HG02763 (cell line): ENCODE data around the gene HVCN1.
A peak's percentile ranks its signal among the peaks of the same experiment; 100 is the strongest.
"Not testable (repeated sequence)": the region's sequence is repeated elsewhere in the genome, so short reads cannot be mapped to it uniquely, and the experiment has no call there.

Source experiments
- ATAC-seq: cut with Tn5 transposase; IDR thresholded peaks from one replicate; pipeline ENCODE4 v1.9.1; 2021; ENCODE audit warnings: mild to moderate bottlenecking, moderate library complexity; ENCODE audit not compliant: unreplicated experiment

The HVCN1 gene

DNA sequence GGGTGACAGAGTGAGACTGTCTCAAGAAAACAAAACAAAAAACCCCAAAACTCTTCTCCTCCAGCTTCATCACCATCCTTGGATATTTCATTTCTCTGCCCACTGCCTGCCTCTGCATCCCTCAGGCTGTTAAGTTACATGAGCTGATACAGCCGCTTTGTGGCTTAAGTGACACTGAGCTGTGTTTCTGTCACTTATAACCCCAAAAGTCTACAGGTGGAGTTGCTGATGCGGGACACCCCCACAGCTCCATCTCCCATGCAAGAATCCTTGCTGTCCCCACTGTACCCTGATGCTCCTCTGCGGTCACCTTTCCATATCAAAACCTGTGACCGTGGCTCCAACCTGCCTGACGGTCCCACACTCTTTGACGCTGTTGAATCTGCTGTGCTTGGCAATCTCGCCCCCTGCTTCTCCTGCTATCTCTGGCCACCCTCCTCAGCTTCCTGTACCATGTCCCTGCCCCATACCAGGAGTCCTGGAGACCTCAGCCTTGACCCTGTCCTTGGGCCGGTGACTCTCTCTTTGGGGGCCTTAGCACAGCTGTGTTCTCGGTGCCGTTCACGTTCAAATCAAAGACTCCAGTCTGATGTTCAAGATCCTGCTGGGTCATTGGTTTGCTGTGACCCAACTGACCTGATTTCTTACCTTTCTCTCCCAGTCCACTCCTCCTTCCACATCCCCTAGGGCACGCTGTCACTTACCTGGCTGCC, 20.3 kb downstream of the HVCN1 start:
- ATAC-seq, result no peak

DNA sequence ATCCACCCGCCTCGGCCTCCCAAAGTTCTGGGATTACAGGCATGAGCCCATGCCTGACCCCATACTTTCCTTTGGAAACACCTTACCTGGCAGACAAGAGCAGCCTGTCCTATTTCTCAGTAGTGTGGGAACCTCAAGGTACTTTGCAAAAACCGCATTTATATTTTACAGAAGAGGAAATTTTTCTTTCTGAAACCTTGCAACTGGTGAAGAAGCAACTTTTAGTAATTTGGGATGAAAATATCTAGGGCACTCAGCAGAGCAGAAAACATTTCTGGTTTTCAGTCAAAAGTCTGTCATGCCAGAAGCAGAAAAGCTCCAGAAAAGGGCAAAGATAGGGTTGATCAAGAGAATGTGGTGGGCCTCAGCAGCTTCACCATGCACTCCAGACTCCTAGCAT, 21.2 kb downstream of the HVCN1 start:
- ATAC-seq, result no peak

DNA sequence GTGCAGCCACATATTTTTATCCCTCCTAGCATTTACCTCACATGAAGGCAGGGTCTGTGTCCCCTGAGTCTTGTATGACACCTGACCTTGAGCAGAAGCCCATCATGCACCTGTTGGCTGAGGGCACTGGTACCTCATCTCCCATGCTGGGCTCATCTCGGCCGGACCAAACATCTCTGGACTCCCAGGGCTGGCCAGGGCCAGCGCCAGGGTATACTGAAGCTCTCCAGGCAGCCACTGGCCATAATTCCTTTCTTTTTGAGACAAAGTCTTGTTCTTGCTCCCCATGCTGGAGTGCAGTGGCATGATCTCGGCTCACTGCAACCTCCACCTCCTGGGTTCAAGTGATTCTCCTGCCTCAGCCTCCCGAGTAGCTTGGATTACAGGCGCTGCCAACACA, 22.0 kb downstream of the HVCN1 start:
- no peak for ATAC-seq

DNA sequence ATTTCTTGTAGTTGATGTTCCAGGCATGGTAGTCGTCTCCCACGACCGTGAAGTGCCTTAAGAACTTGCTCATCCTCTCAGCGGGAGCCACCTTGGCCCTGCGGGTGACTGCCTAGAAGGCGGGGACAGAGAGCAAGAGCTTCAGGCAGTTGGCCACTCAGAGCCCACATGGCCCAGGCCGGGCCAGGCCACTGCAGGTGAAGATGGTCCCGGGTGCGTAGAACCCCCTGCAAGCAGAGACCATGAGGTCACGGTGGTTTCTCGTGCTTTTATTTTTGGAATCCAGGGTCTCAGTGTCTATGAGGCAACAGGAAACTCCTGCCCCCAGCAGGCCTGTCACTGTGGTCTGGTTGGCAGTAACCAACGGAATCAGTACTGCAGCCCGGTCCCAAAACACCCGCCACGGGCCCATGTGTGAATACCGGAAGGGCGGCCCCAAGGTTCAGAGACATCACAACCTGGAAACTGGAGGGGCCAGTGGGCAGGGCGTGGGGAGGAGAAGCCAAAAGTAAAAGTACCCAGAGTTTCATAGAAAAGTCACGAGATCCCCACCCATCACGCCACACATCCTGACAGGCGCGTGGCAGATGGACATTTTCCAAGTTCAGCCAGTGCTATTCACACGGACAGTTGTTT, 27.5 kb downstream of the HVCN1 start:
- peak; percentile 85 for ATAC-seq

DNA sequence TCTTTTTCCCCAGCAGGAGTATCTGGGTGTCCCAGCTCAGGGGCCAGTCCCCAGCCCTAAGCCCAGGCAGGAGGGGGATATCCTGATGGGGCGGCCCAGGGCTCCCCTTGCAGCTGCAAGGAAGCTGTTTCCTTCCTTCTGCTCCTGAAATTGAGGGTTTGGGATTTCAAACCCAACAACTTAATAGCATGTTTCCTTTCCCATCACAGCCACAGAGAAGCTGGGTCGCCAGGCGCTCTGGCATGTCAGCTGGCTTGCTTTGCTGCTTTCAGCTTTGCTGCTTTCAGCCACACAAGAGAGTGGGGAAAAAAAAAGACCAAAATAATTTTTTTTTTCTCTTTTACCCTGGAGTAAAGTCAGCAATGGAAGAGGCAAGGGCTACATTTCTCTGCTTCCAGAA, 30.0 kb downstream of the HVCN1 start:
- ATAC-seq, result no peak

DNA sequence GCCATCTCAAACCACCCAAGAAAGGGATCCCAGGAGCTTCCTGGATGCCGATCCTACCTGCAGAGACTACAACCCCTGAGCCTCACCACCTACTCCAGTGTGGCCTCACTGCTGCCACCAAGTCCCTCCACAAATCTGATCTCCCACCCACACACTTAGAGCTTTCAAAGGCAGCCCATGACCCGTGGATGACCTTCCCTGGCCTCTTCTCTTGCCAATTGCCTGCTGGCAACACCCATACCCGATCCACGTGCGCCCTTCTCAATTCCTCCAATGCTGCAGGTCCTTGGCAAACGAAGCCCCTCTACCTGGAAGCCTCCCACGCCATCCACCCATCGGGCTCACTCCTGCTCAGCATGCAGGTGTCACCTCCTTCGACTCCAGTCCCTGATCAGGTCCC, 30.7 kb downstream of the HVCN1 start:
- no peak for ATAC-seq

DNA sequence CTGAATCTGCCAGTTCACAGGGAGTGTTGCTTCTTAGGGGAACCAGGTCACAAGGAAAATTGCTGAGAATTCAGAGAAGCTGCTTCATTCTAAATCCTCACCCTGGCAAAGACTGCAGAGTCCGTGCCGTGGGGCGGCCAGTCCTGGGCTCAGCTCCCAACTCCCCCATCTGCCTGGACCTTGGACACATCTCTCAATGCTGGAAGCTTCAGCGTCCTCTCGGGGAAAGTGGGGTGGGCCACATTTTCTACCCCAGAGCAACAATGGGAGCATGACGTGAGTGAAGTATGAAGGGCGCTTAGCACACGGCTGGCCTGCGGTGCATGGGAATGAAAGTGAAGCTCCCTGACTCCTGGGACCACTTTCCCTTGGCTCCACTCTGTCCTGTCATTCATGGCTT, 31.2 kb downstream of the HVCN1 start:
- no peak for ATAC-seq

DNA sequence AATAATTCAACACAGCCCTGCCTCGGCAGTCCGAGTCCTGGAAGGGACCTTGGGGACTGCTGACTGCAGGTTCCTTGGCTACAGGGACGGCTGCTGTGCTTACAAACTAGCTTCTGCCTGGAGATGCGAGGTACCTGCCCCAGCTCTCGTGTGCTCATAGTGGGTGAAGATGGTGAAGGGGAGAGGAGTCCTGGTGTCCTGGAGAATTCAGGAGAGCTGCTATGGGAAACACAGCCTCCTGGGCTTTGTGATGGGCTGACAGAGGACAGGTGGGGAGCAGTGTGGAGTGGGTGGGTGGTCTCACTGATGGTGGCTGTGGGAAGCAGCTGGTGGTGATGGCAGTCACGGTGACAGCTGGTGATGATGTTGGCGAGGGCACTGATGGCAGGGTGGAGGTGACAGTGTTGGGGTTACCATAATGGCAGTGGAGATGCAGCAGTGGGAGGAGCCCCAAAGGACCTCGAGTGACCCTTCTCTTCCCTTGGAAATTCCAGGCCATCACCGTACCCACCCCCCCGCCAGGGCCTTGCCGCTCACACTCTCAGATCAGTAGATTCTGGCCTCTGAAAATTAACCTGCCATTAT, 32.8 kb downstream of the HVCN1 start:
- ATAC-seq, result no peak

DNA sequence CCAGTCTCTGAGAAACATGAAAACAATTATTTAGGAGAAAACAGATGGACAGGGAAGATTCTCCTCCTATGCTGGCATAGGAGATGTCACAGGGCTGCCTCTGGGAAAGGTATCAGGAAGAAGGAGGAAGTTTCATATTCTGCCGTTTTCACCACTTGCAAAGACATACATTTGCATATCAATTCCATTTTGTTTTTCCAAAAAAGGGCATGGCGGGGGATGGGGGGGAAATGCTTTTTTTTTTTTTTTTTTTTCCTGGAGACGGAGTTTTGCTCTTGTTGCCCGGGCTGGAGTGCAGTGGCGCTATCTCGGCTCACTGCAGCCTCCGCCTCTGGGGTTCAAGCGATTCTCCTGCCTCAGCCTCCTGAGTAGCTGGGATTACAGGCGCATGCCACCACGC, 34.7 kb downstream of the HVCN1 start:
- not testable (repeated sequence) for ATAC-seq

DNA sequence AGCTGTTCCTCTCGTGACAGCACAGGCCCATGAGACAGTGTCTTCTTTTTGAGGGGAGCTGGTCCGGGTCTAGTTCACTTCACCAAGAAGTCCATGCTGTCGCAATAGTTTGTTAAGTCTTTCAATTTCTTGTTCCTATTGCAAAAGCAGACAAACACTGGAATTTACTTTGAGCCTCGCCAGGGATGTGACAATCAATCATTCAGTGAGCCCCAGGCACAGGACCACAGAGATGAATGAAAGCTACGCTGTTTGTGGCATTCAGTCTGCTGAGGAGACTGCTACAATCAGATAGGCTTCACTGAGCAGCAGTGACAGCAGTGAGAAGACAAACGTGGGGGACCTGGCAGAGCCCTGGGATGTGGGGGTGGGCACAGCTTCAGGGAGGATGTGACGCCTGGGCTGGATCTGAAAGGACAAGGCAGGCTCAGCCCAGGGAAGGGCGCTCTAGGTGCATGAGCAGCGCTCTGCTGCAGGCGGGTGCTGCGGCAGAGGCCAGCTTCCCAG, 39.5 kb downstream of the HVCN1 start:
- ATAC-seq, result no peak

DNA sequence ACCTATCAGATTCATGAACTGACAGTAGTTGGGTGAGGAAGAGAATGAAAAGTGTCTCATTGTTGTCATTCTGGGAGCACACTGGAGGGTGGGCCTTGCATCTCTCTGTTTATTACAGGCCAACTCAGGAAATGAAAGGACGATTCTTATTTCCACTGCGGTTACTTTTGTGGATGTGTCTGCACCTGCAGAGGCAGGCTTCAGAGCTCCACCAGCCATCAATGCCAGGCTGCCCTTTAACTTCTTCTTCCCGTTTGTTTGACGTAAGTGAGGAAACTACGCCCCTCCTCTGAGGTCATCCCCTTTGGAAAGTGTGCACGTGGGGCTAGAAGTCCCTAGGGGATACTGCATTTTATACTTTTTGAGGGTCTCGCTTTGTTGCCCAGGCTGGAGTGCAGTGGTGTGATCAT, 41.3 kb downstream of the HVCN1 start:
- ATAC-seq, result peak; percentile 65

DNA sequence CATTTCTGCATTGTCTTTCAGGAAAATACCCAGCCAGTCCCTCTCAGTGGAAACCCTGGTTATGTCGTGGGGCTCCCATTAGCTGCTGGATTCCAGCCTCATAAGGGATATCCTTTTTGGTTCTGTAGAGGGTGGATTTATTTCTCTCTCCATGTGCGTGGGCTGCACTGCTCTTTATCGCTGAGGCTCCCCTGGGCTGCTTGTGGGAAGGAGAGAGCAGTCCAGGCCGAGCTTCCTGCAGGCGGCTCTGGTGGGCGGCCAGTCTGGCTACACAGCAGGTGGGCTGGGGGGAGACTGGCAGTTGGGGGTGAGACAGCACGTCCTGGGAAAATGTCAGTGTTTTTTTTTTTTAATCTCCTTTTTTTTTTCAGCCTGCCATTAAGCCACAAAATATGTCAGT, 47.4 kb downstream of the HVCN1 start:
- no peak for ATAC-seq

DNA sequence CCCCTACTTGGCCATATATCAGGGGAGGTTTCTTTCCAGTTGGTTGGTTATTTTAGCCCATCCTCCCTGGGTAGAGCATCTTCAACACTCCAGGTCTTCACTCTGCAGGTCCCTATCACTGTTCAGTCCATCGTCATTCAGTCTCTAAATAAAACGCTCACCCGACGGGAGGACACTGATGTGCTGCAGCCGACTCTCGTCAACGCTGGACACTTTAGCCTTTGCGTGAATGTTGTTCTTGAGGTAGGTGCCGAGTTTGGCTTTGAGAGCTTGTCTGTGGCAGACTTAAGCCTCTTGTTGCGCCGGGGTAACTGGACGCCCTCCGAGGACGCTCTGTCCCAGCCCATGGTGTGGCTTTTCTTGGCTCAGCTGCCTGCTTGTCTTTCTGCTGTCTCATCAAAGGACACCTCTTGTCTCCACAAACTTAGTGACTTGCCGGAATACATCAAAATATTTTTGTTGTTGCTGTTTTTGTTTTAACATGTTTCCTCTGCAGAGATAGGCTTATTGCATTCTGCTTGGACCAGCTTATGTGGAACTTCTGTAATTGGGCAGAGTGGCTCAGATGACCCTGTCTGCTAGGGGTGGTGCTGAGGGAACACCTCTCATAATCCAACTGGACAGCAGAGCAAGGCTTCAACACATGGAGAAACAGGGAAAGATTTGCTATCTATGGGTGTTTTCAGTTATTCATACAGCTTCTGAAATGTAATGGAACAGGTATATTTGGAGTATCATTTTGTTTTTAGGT, 48.5 kb downstream of the HVCN1 start:
- no peak for ATAC-seq

DNA sequence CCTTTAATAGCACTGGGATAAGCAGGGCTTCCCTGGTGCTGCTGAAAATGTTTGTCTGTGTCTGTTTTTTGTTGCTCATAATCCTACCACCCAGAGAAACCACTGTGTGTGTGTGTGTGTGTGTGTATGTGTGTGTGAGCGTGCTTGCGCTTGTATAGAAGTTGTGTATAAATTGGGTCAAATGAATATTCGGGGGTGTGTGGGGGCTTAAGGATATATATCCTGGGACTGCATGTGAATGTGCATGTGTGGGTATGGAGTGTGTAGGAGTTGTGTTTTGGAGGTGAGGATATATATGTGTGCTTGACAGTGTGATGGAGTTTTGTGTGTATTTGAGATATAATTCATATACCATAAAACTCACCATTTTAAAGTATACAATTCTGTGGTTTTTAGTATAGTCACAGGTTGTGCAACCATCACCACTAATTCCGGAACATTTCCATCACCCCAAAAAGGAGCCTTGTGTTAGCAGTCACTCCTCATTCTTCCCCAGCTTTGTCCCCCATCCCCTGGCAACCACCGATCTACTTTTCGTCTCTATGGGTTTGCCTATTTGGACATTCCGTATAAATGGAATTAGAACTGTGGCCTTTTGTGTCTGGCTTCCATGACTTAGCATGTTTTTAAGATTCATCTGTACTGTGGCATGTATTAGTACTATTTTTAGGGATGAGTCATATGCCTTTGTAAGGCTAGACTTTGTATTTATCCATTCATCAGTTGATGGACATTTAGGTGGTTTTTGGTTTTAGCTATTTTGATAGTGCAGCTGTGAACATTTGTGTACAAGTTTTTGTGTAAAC, 49.4 kb downstream of the HVCN1 start:
- ATAC-seq, result no peak

DNA sequence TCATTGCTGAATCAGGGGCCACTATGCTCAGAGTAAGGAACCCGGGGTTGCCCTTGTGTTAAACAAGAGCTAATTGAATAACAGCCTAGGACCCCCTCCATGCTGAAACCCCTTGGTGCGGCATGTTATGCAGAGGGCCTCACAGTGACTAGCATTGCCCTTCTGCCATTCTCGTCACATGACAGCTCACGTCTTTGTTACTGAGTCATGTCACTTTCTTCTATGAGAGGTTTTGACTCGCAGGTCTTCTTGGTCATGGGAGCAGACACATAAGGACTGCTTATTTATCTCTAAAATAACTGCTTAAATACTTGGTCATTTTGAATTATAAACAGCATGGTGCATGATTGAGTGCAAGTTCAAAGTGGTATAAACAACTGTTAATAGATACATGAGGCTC, 50.1 kb downstream of the HVCN1 start:
- no peak for ATAC-seq

DNA sequence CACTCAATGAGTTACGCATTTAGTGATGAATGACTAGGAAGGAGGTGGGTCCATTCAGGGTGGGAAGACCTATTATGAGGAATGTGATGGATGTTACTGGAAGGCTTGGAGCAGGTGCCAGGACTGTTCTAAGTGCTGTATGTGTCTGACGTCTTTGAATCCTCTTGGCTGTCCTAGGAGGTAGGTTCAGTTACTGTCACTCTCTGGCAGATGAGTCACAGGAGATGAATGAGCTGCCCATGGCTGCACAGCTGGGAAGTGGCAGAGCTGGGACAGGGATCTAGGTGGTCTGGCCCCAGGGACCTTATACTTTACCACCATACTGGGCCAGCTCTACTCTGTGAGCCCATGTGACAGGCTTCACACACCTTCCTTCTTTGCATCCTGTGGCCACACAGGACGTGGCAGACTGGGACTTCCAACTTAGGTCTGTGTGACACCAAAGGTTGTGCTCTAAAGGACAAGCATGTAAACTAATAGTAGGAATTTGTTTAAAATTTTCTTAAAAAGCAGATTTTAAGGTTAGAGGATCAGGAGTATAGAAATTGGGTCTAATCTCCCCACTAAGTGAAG, 51.0 kb downstream of the HVCN1 start:
- no peak for ATAC-seq

DNA sequence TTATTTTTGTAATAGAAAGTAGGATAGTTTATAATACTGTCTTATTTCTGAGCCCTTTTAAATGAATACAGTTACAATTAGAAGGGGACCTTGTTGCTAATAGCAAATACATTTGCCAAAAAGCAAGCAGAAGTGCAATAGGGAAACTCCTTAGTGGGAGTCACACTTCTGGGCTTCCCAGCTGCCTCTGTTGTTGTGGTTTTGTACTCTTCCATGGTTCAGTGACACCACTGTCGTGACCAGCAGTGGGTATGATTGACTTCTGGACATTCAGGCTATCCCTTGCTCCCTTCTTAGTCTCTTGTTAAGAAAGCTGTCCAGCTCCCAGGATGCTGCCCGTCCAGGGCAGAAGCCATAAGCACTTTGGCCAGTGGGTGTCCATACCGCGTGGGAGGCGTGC, 52.4 kb downstream of the HVCN1 start:
- ATAC-seq, result no peak

DNA sequence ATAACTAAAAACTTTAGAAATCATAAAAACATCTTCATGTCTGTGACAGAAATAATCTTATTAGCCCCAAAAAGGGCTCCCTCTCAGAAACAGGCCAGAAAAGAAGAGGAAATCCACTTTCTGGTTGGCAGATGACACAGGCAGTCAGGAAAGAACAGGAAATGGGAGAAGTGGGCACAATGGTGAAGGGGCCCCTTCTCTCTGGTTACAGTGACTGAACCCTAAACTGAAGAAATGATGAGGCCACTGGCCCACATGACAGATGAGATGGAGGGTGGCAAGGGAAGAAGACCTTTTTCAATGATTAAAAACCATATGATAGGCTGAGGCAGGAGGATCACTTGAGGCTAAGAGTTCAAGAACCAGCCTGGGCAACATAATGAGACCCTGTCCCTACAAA, 53.9 kb downstream of the HVCN1 start:
- ATAC-seq, result no peak

DNA sequence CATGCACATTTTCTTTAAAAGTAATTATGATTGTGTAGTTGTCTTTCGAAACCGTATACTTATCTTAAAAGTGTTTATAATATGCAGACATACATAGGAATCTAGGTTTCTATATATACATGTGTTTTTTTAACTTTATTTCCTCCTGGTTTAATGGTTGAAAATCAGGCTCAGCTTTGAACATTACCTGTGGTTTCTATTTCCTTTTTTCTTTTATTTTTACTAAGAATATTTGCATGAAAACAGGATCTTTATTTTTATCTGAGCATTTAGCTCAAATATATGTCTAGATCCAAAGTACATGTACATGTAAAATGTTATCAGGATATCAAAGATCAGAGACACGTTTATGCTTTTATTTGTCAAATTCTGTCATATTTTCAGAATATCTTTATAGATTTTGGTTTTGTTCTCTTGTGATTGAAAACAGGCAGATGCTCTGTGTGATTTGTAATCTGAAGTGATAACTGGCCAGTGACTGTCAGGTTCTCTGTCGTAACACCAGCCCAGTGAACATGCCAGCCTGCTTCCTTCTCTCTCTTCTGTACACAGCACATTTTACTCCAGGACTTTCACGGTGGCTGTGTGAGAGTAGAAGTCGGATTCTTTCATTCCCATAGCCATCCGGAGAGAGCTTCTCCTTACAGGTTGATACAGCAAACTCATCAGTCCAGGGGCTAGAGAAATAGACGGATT, 61.3 kb downstream of the HVCN1 start:
- no peak for ATAC-seq

DNA sequence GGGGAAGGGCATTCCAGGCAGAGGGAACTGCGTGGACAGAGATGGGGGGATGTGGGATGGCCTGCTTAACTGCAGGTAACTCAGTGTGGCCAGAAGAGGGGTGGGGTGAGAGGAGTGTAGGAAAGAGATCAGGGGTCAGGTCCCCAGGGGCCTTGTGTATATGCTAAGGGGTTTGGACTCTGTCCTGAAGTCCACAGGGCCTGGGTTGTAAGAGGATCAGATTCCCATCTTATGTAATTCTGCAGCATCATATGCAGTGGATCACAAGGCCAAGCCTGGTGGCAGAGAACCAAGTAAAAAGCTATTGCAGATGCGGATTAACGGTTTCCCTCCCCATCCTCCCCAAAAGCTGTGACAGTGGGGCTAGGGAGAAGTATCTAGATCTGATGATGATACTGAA, 66.3 kb downstream of the HVCN1 start:
- no peak for ATAC-seq
